ENCODE measurements around the gene EIF2AK3. TPM values are rescaled to one million over a fixed set of nuclear protein-coding genes. Genes with fewer than 3 reads are reported as not detected.

Gene EIF2AK3
- total and polyA plus RNA-seq, 2 of the 13 experiments (the other 11 are each of a cell fraction or from before 2014, with no cell fraction given) = 10.3 to 30.6 TPM

- TF ChIP-seq REST (IDR thresholded peaks at IDR 0.05; ENCODE audit: borderline replicate concordance in 1 of 2, low read depth in 1 of 2, low read length in 2 of 2) (peak in 1 of 2 experiments; percentile 56; a peak in 1 of 4 replicates), SYNCRIP (IDR thresholded peaks at IDR 0.05; ENCODE audit: insufficient read depth, low read depth, low read length) (no peak), HOXD1 (CRISPR knock-in tag; IDR thresholded peaks at IDR 0.05) (peak; percentile 83; the same call in 1 of the 2 replicates), HNRNPK (IDR thresholded peaks at IDR 0.05; ENCODE audit: low read depth, low read length, poor library complexity, severe bottlenecking) (no peak), DMAP1 (CRISPR knock-in tag; IDR thresholded peaks at IDR 0.05) (peak; percentile 71; the same call in 1 of the 2 replicates), YEATS4 (CRISPR knock-in tag; IDR thresholded peaks at IDR 0.05; ENCODE audit: borderline replicate concordance) (peak; percentile 96), ZNF674 (CRISPR knock-in tag; IDR thresholded peaks at IDR 0.05; ENCODE audit: low read depth) (0 out of 2 replicates have a peak, but pooled peaks have one; percentile 83), ZNF615 (CRISPR knock-in tag; IDR thresholded peaks at IDR 0.05; ENCODE audit: borderline replicate concordance) (no peak), MIER2 (CRISPR knock-in tag; IDR thresholded peaks at IDR 0.05) (peak; percentile 10; the same call in 1 of the 2 replicates), ZNF543 (CRISPR knock-in tag; IDR thresholded peaks at IDR 0.05) (no peak), NBN (conservative IDR thresholded peaks at IDR 0.05) (no peak), TBL1XR1 (IDR thresholded peaks at IDR 0.05; ENCODE audit: borderline replicate concordance, low read length, partially characterized antibody) (peak; percentile 10), JDP2 (CRISPR knock-in tag; IDR thresholded peaks at IDR 0.05; ENCODE audit: borderline replicate concordance) (no peak), ZNF589 (CRISPR knock-in tag; conservative IDR thresholded peaks at IDR 0.05) (0 out of 2 replicates have a peak, but pooled peaks have one; percentile 70), ZNF343 (CRISPR knock-in tag; IDR thresholded peaks at IDR 0.05) (no peak), ZNF30 (CRISPR knock-in tag; IDR thresholded peaks at IDR 0.05) (no peak), SOX13 (IDR thresholded peaks at IDR 0.05) (peak; percentile 50; the same call in 1 of the 2 replicates), SOX13 (CRISPR knock-in tag; conservative IDR thresholded peaks at IDR 0.05 in 1 of 2, IDR thresholded peaks at IDR 0.05 in 1 of 2) (peak in 1 of 2 experiments; percentile 21; a peak in 1 of 4 replicates), MXI1 (IDR thresholded peaks at IDR 0.05; ENCODE audit: borderline replicate concordance, low read depth, low read length) (peak; percentile 85; the same call in 2 of the 3 replicates), HNRNPLL (IDR thresholded peaks at IDR 0.05; ENCODE audit: low read depth, low read length, poor library complexity, severe bottlenecking) (peak; percentile 57), MTF2 (CRISPR knock-in tag; IDR thresholded peaks at IDR 0.05; ENCODE audit: borderline replicate concordance) (no peak)
- TF ChIP-seq, protein P1, sequence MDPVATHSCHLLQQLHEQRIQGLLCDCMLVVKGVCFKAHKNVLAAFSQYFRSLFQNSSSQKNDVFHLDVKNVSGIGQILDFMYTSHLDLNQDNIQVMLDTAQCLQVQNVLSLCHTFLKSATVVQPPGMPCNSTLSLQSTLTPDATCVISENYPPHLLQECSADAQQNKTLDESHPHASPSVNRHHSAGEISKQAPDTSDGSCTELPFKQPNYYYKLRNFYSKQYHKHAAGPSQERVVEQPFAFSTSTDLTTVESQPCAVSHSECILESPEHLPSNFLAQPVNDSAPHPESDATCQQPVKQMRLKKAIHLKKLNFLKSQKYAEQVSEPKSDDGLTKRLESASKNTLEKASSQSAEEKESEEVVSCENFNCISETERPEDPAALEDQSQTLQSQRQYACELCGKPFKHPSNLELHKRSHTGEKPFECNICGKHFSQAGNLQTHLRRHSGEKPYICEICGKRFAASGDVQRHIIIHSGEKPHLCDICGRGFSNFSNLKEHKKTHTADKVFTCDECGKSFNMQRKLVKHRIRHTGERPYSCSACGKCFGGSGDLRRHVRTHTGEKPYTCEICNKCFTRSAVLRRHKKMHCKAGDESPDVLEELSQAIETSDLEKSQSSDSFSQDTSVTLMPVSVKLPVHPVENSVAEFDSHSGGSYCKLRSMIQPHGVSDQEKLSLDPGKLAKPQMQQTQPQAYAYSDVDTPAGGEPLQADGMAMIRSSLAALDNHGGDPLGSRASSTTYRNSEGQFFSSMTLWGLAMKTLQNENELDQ (CRISPR knock-in tag; IDR thresholded peaks at IDR 0.05; ENCODE audit: borderline replicate concordance) = peak; percentile 70; the same call in 1 of the 2 replicates
- TF ChIP-seq, protein P2, sequence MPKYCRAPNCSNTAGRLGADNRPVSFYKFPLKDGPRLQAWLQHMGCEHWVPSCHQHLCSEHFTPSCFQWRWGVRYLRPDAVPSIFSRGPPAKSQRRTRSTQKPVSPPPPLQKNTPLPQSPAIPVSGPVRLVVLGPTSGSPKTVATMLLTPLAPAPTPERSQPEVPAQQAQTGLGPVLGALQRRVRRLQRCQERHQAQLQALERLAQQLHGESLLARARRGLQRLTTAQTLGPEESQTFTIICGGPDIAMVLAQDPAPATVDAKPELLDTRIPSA (CRISPR knock-in tag; IDR thresholded peaks at IDR 0.05; ENCODE audit: borderline replicate concordance) = no peak
Measured at GRCh38 chr2:88627055-88627855, at the start of gene EIF2AK3 (continued).
